ENCODE results near the gene PALLD. TPM values are rescaled to one million over a fixed set of nuclear protein-coding genes. Genes with fewer than 3 reads are reported as not detected.

PALLD gene
- total RNA-seq, 4 donors from 2014 or later = 1,036 to 2,270 (median 2,202) TPM

GRCh38 chr4:168751263-168752225 lies 254.7 kb downstream of the PALLD start:
- no peak overlapping the region for H3K4me3 ChIP-seq

GRCh38 chr4:168755598-168756477 lies 259.0 kb downstream of the PALLD start:
- TF ChIP-seq, protein P1, sequence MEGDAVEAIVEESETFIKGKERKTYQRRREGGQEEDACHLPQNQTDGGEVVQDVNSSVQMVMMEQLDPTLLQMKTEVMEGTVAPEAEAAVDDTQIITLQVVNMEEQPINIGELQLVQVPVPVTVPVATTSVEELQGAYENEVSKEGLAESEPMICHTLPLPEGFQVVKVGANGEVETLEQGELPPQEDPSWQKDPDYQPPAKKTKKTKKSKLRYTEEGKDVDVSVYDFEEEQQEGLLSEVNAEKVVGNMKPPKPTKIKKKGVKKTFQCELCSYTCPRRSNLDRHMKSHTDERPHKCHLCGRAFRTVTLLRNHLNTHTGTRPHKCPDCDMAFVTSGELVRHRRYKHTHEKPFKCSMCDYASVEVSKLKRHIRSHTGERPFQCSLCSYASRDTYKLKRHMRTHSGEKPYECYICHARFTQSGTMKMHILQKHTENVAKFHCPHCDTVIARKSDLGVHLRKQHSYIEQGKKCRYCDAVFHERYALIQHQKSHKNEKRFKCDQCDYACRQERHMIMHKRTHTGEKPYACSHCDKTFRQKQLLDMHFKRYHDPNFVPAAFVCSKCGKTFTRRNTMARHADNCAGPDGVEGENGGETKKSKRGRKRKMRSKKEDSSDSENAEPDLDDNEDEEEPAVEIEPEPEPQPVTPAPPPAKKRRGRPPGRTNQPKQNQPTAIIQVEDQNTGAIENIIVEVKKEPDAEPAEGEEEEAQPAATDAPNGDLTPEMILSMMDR (IDR thresholded peaks at IDR 0.05) = no peak
- TF ChIP-seq POLR2A (IDR thresholded peaks at IDR 0.05) (no peak), POLR2AphosphoS5 (IDR thresholded peaks at IDR 0.05) (no peak), EP300 (IDR thresholded peaks at IDR 0.05) (no peak)
- Histone ChIP-seq H3K9me3 (no peaks in the 10 kb centered on the region), H3K27ac (no peak overlapping the region), H3K4me1 (peaks cover 0 to 20% (median 0%) of the 10 kb centered on the region in 3 donors), H3K36me3 (no peaks in the 10 kb centered on the region), H3K4me3 (no peak overlapping the region), H3K27me3 (no peaks in the 10 kb centered on the region)
- ATAC-seq = no peak
- WGBS, 2 donors (ENCODE audit: low coverage in 1 of 2) = 81 to 96% methylated on average over 8 of the region's 8 CpGs

More at GRCh38 chr4:168751263-168752225, 254.7 kb downstream of the PALLD start:
- 59 to 61% methylated on average over 8 to 12 of the region's 12 CpGs for WGBS, 2 donors (ENCODE audit: low coverage in 1 of 2)
- H3K36me3 ChIP-seq = no peaks in the 10 kb centered on the region
- H3K9me3 ChIP-seq = no peaks in the 10 kb centered on the region
- TF ChIP-seq POLR2AphosphoS5 (IDR thresholded peaks at IDR 0.05) = no peak
- TF ChIP-seq POLR2A (IDR thresholded peaks at IDR 0.05) = no peak
- no peak for TF ChIP-seq EP300 (IDR thresholded peaks at IDR 0.05)
- TF ChIP-seq, protein P1 (IDR thresholded peaks at IDR 0.05) = no peak
- no peak overlapping the region for H3K27ac ChIP-seq
- peak; percentile 36 for ATAC-seq
- peaks cover 0 to 9% (median 0%) of the 10 kb centered on the region in 3 donors for H3K4me1 ChIP-seq
- no peaks in the 10 kb centered on the region for H3K27me3 ChIP-seq

DNA sequence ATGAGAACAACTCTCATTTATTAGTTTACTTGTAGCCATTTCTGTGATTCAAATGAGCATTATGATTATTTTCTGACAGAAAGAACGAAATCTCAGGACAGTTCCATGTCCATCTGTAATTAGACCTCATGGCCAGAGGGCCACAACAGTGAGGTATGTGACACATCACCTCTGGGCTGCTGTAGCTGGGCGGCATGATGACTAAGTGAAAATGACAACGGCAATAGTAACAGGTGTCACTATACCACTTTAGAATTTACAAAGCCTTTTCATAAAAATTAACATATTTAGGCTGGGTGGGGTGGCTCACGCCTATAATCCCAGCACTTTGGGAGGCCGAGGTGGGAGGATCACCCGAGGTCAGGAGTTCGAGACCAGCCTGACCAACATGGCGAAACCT lies 260.6 kb downstream of the PALLD start:
- Histone ChIP-seq H3K4me3 (no peak overlapping the region), H3K27ac (peak overlapping the region in 1 of 4 donors; percentile 39), H3K4me1 (peaks cover 0 to 11% (median 0%) of the 10 kb centered on the region in 3 donors), H3K9me3 (no peaks in the 10 kb centered on the region), H3K27me3 (no peaks in the 10 kb centered on the region), H3K36me3 (no peaks in the 10 kb centered on the region)
- ATAC-seq = no peak
- TF ChIP-seq POLR2AphosphoS5 (IDR thresholded peaks at IDR 0.05) = no peak
- TF ChIP-seq, protein P1 (IDR thresholded peaks at IDR 0.05) = no peak
- TF ChIP-seq POLR2A (IDR thresholded peaks at IDR 0.05) = no peak
- no peak for TF ChIP-seq EP300 (IDR thresholded peaks at IDR 0.05)
- WGBS, 2 donors (ENCODE audit: low coverage in 1 of 2) = 88 to 93% methylated on average over 8 of the region's 8 CpGs

DNA sequence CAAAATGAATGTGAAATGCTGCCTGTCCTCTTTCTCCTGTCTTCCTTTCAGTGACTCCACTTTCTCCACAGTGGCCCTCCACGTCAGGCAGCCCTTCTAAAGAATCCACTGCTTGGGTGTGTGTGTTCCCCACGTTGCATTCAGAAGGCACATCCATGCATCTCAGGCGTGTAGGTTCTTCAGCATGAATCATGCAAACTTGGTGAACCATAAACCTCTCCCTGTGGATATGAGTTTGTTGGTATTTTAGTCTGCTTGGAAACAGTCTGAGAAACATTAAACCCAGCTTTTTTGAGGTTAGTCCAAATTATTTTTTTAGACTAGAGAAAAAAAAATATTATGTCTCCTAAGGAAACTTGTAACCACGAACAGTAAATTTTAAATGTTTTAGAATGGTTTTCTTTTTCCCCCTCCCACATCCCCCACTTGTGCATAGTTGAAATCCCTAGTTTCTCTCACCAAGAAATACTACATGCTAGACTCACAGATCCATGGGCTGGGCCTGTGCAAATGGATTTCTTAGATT lies 261.6 kb downstream of the PALLD start:
- no peaks in the 10 kb centered on the region for H3K9me3 ChIP-seq
- no peaks in the 10 kb centered on the region for H3K36me3 ChIP-seq
- peak overlapping the region in 1 of 4 donors; percentile 39 for H3K27ac ChIP-seq
- no peak overlapping the region for H3K4me3 ChIP-seq
- 18 to 43% methylated on average over 4 of the region's 4 CpGs for WGBS, 2 donors (ENCODE audit: low coverage in 1 of 2)
- H3K4me1 ChIP-seq = peaks cover 0 to 11% (median 0%) of the 10 kb centered on the region in 3 donors
- H3K27me3 ChIP-seq = no peaks in the 10 kb centered on the region
- TF ChIP-seq POLR2AphosphoS5 (IDR thresholded peaks at IDR 0.05) (no peak), POLR2A (IDR thresholded peaks at IDR 0.05) (no peak), EP300 (IDR thresholded peaks at IDR 0.05) (no peak)
- TF ChIP-seq, protein P1 (IDR thresholded peaks at IDR 0.05) = no peak
- ATAC-seq = no peak

Data from gastroesophageal sphincter (tissue), 4 donors.